HK-2 (cell line): Measurements from ENCODE around the gene MARCKSL1.
"Not testable (repeated sequence)": the region's sequence is repeated elsewhere in the genome, so short reads cannot be mapped to it uniquely, and the experiment has no call there.

Experiments
- DNase-seq: peaks from one replicate; pipeline ENCODE4 v3.0.0-alpha.2; 2018; ENCODE audit not compliant: unreplicated experiment

MARCKSL1 gene

DNA sequence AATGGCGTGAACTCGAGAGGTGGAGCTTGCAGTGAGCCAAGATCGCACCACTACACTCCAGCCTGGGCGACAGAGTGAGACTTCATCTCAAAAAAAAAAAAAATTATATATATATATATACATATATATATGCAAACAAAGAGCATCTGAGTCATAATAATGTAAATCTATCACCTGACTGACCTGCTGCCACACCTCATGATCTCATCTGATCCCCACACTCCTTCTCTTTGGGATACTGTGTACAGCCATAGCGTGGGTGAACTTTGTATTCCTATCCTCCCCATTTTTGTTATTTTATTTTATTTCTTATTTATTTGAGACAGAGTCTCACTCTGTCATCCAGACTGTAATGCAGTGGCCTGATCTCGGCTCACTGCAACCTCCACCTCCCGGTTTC lies 46.8 kb downstream of the MARCKSL1 start:
- DNase-seq: no peak

DNA sequence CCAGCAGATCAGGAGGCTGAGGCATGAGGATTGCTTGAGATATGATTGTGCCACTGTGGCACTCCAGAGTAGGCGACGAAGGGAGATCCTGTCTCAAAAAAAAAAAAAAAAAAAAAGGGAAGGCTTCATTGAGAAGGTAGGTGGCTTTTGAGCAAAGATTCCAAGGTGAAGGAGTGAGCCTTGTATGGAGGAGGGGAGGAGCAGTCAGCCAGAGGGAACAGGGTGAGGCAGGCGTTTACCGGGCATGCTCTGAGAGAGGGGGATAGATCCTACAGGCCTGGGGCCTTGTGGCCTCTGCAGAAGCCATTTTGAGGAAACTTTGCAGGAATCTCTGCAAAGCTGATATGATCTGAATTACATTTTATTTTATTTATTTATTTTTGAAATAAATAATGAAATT lies 49.3 kb downstream of the MARCKSL1 start:
- DNase-seq: no peak

DNA sequence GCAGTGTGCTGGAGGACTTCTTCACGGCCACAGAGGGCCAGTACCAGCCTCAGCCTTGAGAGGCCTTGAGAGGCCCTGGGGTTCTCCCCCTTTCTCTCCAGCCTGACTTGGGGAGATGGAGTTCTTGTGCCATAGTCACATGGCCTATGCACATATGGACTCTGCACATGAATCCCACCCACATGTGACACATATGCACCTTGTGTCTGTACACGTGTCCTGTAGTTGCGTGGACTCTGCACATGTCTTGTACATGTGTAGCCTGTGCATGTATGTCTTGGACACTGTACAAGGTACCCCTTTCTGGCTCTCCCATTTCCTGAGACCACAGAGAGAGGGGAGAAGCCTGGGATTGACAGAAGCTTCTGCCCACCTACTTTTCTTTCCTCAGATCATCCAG lies 50.4 kb downstream of the MARCKSL1 start:
- no peak for DNase-seq

DNA sequence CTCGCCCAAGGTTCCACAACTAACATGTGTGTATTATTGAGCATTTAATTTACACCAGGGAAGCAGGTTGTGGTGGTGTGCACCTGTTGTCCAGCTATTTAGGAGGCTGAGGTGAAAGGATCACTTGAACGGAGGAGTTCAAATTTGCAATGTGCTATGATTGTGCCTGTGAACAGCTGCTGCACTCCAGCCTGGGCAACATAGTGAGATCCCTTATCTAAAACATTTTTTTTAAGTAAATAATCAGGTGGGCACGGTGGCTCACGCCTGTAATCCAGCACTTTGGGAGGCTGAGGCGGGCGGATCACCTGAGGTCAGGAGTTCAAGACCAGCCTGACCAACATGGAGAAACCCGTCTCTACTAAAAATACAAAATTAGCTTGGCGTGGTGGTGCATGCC lies 51.3 kb downstream of the MARCKSL1 start:
- not testable (repeated sequence) for DNase-seq
